ENCODE results near the gene FBXL3. TPM values are rescaled to one million over a fixed set of nuclear protein-coding genes. Genes with fewer than 3 reads are reported as not detected.
"Not testable (repeated sequence)": the region's sequence is repeated elsewhere in the genome, so short reads cannot be mapped to it uniquely, and the experiment has no call there.

Gene FBXL3
- total and polyA plus RNA-seq, 2 of the 8 experiments (the other 6 are each of a cell fraction or from before 2014, with no cell fraction given), result 4.9 to 14.9 TPM

GRCh38 chr13:77008337-77008736, 18.6 kb downstream of the FBXL3 start:
- H3K23ac ChIP-seq (ENCODE audit: insufficient read length); H3K4me1 ChIP-seq (replicated peaks in 1 of 4; ENCODE audit: control insufficient read depth in 3 of 4, insufficient read depth in 4 of 4, low read length in 3 of 4); H3K9me3 ChIP-seq (ENCODE audit: insufficient read depth in 2 of 2, low read depth in 1 of 2, low read length in 1 of 2); H3K27ac ChIP-seq (ENCODE audit: low read depth, low read length); H4K20me1 ChIP-seq (replicated peaks in 1 of 2; ENCODE audit: control insufficient read depth in 1 of 2, insufficient read depth in 2 of 2, low read length in 2 of 2); H3K79me2 ChIP-seq (ENCODE audit: control insufficient read depth in 1 of 2, insufficient read depth in 2 of 2, low read length in 2 of 2); H4K8ac ChIP-seq (ENCODE audit: extremely low read depth, insufficient read depth, low read length); H3K4me2 ChIP-seq (ENCODE audit: insufficient read depth in 1 of 2, low read depth in 2 of 2, low read length in 2 of 2); H4K91ac ChIP-seq (replicated peaks; ENCODE audit: insufficient read length, low read length); H3K27me3 ChIP-seq (replicated peaks in 1 of 4; ENCODE audit: control insufficient read depth in 3 of 4, extremely low read depth in 1 of 4, insufficient read depth in 3 of 4, low read length in 3 of 4); FAIRE-seq; H2BK5ac ChIP-seq (ENCODE audit: low read depth, low read length); H3K4ac ChIP-seq (replicated peaks; ENCODE audit: insufficient read length, low read depth, low read length); H3K4me3 ChIP-seq (ENCODE audit: extremely low read depth in 1 of 4, insufficient read depth in 2 of 4, low read depth in 3 of 4, low read length in 4 of 4); H3K9ac ChIP-seq (replicated peaks in 1 of 4; ENCODE audit: extremely low read depth in 1 of 4, low read depth in 3 of 4, low read length in 3 of 4); H2BK12ac ChIP-seq (ENCODE audit: low read depth, low read length); H2AK5ac ChIP-seq (ENCODE audit: low read depth, low read length); H2BK15ac ChIP-seq (ENCODE audit: low read length); H2BK20ac ChIP-seq (ENCODE audit: low read length); H3K14ac ChIP-seq (ENCODE audit: insufficient read length); DNase-seq (ENCODE audit: low read depth in 1 of 2, low spot score in 2 of 2); H3K18ac ChIP-seq (ENCODE audit: extremely low read depth, low read length); POLR2A ChIA-PET (ENCODE audit: partially characterized antibody); H3K23me2 ChIP-seq (ENCODE audit: low read depth, low read length); H4K5ac ChIP-seq (ENCODE audit: insufficient read length, low read depth, low read length); H3K79me1 ChIP-seq (ENCODE audit: low read depth, low read length); H2AFZ ChIP-seq (ENCODE audit: low read length); H2BK120ac ChIP-seq (replicated peaks; ENCODE audit: low read depth, low read length); H3K56ac ChIP-seq (replicated peaks; ENCODE audit: insufficient read length, low read depth, low read length): not testable (repeated sequence)
- CTCF ChIA-PET (ENCODE audit: partially characterized antibody), result interaction anchor here (1.1 kb wide), 1 partner anchor 28 kb away, joined by 3 read pairs; no protein-coding TSS in a partner anchor
- H3K36me3 ChIP-seq (ENCODE audit: control insufficient read depth in 2 of 4, insufficient read depth in 4 of 4, low read length in 3 of 4), result peaks cover 2 to 55% (median 17%) of the 10 kb centered on the region in 4 experiments; a peak in 6 of 8 replicates
- WGBS, 2 experiments (ENCODE audit: extremely low coverage in 1 of 2, insufficient coverage in 1 of 2, insufficient read length in 1 of 2, insufficient replicate concordance in 2 of 2, low coverage in 1 of 2, low lambda C conversion rate in 2 of 2, missing lambda C conversion rate in 1 of 2), result 93% methylated on average over 3 of the region's 4 CpGs; no CpG with 5 or more reads in 1 of the 2 experiments
